GM21717 (cell line): ENCODE data around the gene TBC1D8.

Experiments
- ATAC-seq: cut with Tn5 transposase; IDR thresholded peaks from one replicate; pipeline ENCODE4 v1.9.1; 2021; ENCODE audit warnings: mild to moderate bottlenecking, moderate library complexity; ENCODE audit not compliant: unreplicated experiment

Gene TBC1D8

DNA sequence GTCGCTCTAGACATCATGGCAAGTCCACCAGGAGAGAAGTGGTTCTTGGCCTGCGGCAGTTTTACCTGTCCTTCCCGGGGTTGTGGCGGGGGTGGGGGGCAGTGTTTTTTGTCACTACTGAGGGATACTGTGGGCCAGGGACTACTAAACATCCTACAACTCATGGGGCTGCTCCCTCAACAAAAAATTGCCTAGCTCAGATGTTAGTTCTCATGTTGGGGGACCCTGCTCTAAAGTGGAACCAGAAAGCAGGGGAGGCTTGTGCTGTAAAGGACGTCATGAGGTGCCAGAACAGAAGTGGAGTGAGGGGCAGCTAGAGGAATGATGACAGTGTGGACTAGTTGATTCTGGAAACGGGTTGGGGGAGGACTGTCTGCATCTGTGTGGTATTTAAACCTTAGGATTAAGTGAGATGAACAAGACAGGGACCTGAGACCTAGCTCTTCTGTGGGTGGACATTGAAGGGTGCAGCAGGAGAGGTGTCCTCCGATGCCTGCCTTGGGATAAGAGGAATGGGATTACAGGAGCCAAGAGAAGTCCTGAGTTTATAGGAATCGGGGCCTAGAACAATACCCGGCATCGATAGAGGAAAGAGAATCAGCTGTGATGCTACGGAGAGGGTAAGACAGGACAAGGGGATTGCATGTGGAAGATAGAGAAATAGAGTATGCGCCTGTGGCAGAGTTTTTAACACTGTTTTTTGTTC lies 146.4 kb downstream of the TBC1D8 start:
- no peak for ATAC-seq

DNA sequence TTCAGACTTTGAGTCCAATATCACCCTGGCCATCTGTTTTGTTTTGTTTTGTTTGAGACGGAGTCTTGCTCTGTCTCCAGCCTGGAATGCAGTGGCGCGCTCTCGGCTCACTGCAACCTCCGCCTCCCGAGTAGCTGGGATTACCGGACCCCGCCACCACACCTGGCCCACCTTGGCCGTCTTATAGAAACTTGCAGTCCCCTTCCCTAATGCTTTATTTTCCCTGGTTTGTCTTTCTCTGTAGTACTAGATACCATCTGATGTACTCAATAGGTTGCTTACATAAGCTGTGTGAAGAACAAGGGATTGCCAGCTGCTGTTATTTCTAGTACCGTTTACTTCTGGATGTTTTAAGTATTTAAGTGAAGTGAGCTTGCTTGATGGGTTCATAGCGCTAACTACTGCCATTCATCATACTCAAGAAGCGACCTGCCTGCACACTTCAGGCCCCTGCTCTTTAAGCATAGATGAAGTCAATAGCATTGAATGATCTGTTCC lies 147.9 kb downstream of the TBC1D8 start:
- ATAC-seq = no peak

DNA sequence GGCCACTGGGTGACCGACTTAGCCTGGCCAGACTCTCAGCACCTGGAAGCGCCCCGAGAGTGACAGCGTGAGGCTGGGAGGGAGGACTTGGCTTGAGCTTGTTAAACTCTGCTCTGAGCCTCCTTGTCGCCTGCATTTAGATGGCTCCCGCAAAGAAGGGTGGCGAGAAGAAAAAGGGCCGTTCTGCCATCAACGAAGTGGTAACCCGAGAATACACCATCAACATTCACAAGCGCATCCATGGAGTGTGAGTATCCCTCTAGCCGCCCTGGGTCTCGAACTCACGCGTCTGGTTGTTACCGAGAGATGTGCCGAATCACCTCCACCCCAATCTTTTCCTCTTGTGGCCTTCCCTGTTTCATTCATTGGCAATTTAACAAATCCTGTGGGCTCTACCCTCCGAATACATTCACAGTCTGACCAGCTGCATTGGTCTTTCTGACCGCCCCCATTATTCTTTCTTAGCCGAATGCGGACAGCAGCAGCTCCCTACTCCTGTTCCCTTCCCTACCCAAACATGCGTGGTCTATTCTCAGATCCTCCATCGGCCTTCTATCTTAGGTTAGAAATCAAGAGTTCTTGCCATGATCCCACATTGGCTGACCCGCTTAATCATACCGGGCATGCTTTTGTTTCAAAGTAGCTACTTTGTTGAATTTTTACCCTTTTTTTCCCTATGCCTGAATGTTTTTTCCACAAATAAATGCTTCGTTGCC lies 148.5 kb downstream of the TBC1D8 start:
- ATAC-seq = no peak

DNA sequence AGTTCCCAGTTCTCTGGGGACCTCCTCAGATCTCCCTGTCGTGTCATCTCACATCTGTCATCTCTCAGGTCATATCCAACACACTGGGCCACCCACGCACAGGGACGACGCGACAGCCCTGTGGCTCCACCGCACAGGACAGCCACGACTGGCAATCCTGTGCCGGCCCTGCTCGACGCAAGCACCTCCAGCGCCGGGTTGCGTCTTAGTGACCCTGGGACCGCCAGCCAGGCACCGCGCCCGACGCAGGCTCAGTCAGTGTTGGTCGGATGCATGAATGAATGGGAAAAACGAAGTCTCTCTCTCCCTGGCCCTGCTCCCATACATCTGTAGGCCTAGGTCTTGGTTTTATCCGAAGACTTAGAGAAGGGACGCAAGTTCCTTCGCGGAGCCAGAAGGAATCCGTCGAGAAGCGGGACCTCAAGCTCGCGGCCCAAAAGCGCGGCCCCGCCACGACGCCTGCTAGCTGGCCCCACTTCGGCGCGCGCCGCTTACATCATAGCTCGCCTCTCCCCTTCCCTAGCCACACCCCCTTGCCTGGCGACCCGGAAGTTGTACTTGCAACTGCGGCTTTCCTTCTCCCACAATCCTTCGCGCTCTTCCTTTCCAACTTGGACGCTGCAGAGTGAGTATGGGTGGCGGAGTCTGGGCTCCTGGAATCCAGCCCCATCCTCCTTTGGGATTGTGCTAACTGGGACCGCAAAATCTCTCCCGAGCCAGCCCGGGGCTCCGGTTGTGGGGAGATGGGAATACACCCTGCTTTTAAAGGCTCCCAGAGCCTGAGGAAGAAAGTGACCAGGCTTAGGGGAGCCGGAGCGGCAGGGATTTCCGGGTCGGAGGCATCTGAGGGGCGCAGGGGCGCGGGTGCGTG lies 149.3 kb downstream of the TBC1D8 start, which contains the start of gene RPL31:
TSS of gene RPL31 (plus strand) at position 599 of the 871 bp plus-strand sequence. CDS start 413 bp downstream, outside the sequence.
- peak; percentile 98 for ATAC-seq

DNA sequence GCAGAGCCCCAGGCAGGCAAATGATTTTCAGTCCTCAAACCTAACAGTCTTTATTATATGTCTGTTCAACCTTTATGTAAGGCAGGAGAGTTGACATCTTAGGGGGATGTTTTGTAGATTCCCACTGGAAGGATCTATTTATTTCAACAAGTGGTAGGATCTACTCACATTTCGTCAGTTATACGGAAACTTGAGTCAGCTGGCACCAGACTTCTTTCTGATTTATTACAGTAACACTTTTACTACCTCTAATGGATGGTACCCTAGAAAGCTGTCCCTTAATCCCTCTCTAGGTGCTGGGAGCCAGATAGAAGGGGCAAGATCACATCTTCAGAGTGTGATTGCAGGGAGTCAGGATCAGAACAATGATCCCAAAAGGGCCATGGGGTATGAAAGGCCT lies 151.2 kb downstream of the TBC1D8 start:
- ATAC-seq = no peak

DNA sequence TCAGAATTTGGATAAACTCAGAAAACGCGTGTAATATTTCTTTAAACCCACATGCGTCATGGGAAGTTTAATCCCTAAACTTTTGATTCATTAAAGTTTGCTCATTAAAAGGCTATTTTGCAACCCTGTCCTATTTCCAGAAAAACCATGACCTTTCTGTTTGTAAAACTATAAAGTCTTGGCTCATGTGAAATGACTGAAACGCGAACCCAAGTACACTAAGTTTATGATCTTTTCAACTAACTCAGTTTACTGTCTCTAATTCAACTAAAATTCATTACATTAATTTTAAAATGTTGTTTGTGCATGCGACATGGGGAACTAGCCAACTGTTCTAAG lies 153.0 kb downstream of the TBC1D8 start:
- ATAC-seq = no peak

DNA sequence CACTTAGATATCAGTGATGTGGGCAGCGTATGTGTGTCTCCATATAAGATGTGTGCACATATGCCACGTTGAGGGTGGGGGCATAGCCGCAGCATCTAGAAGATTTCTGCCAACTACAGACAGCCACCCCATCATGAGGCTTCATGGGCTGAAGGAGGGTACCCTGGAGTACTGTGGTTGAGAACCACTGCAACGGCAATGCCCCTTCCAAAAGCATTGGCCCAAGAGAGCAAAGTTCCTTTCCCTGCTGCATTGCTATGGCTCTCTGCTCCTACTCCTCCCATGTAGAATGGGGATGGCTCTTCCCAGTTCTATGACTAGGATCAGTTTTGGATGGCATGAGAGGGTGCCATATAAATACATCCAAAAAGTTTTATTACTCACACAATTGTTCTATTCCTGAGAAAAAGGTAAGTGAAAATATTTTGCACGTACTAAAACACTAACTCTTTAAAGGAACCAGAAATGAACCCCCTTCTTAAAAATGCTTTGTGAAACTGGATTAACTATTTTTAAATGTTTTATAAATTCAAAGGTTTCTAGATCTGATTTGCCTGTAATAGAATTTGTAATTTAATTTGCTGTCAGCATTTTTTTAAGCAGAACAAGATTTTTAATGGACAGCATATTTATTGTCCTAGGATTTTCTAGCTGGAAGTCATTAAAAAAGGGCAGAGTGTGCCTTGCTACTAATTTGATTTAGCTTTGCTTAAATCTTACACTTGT lies 153.5 kb downstream of the TBC1D8 start:
- no peak for ATAC-seq

DNA sequence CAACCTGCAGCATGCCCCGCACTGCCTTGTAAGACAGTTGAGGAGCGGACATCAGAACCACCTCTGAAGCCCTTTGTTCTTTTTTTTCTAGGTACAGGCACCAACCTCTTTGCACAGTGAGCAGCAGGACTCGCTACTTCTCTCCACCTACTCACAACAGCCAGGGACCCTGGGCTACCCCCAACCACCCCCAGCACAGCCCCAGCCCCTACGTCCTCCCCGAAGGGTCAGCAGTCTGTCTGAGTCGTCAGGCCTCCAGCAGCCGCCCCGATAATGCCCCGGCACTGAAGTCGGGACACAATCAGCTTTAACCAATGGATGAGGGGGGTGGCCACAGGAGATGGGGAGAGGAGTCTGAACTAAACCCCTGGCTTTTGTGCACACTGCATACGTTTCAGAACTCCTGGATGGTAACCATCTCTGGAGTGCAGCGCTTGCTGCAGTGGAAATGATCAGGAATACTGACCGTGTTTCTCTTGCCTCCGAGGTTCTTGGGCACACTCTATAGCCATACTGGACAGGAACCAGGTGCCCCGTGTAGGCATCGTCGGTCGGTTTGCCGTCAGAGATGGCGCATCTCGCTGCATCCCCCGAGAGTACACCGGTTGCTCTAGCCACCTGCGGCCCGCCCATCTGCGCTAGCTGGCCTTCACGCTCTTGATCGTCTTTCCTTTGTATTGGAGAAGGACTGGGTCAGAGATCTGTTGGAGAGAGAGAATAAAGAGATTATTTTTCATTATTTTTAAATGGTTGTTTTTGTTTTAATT lies 155.7 kb downstream of the TBC1D8 start:
- ATAC-seq = no peak

DNA sequence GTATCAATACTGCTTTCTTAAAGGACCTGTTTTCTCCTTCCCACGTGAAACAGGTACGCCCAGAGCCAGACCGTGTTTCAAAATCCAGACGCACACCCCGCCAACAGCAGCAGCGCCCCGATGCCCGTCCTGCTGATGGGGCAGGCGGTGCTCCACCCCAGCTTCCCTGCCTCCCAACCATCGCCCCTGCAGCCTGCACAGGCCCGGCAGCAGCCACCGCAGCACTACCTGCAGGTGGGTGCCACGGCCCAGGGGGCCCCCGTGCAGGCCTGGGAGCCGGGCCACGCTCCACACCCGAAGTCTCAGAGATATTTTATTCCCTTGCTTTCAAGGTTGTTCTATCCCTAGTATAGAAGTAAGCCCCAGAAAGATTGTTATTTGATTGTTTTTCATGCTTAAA lies 157.9 kb downstream of the TBC1D8 start:
- no peak for ATAC-seq

DNA sequence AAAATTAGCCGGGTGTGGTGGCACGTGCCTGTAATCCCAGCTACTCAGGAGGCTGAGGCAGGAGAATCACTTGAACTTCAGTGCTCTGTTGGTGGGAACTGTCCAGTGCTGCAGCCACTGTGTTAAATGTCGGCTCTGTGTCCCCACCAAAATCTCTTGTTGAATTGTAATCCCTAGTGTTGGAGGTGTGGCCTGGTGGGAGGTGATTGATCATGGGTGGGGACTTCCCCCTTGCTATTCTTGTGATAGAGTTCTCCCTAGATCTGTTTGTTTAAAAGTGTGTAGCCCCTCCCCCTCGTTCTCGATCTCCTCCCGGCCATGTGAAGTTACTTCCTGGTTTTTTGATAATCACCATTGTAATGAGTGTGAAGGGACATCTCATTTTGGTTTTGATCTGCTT lies 158.9 kb downstream of the TBC1D8 start:
- ATAC-seq = no peak

DNA sequence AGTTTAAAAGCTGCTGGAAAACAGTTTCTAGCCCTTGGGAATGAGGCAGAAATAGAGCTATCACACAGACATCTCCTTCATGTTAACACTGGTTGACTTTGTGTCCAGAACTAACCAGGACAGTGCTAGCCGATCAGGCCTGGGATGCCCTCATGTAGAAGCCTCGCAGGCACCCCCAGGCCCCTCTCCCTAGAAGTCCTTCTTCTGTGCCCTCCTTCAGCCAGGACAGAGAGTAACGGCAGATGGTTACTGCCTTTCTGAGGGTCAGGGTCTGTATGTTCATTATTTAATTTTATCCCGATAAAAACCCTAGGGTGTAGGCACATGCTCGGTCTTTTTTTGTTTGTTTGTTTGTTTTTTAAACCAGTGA lies 159.8 kb downstream of the TBC1D8 start:
- ATAC-seq = no peak

DNA sequence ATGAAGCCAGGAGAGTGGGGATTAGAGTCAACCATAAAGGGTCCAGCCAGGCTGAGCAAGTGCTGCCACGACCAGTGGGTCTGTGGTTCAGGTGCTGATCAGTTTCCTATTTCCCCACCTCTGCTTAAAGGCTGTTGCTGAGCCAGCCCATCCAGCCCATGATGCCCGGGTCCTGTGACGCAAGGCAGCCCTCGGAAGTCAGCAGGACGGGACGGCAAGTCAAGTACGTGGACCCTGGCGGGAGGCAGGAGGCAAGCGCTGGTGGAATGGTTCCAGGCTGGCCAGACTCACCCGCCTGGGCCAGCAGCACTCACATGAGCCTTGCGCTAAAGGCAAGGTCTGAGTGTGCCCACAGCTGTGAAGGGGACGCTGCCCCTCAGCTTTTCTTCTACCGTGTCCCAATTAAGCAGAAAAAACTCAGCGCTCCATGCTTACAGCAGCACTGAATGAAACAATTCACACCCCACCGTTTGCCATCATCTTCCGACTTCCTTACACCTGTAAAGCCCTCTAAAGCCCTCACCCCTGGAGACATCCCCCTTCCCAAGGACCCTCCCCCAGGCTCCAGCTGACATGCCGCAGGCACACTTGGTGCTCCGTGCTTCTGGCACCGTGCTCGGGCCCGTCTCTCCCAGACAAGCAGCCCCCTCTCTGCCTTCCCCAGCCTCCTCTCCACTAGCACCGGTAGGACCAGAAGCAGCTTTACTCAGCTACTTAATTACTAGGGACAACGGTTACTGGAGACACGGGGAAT lies 160.4 kb downstream of the TBC1D8 start:
- no peak for ATAC-seq

DNA sequence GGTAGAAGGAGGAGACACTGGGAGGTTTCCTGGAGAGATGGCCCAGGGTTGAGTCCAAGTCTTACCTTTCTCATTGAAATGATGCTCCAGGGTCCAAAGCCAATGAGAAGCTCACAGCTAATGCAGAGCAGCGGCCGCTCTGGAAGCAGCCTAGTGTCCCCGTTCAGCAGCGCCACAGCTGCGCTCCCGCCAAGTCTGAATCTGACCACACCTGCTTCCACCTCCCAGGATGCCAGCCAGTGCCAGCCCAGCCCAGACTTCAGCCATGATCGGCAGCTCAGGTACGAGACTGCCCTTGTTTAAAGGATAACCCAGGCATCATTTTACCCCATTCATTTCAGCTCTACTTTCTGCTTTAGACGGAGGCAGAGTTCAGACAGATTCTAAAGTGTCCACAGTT lies 161.0 kb downstream of the TBC1D8 start:
- ATAC-seq = no peak

DNA sequence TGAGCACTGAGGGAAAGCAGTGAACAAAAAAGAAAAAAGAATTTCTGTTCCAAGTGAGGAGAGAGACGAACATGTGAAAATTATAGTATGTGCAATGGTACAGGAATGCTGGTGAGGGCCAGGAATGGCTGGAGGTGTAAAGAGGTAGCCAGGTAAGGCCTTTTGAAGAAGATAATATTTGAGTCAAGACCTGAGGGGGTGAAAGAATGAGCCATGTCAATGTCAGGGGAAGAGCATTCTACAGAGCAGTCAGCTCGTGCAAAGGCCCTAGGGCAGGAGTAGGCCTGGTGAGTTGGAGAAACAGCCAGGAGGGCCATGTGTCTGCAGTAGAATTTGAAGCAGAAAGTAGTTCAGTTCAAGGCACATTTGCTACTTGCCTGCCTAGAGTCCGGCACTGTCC lies 161.5 kb downstream of the TBC1D8 start:
- ATAC-seq = no peak

DNA sequence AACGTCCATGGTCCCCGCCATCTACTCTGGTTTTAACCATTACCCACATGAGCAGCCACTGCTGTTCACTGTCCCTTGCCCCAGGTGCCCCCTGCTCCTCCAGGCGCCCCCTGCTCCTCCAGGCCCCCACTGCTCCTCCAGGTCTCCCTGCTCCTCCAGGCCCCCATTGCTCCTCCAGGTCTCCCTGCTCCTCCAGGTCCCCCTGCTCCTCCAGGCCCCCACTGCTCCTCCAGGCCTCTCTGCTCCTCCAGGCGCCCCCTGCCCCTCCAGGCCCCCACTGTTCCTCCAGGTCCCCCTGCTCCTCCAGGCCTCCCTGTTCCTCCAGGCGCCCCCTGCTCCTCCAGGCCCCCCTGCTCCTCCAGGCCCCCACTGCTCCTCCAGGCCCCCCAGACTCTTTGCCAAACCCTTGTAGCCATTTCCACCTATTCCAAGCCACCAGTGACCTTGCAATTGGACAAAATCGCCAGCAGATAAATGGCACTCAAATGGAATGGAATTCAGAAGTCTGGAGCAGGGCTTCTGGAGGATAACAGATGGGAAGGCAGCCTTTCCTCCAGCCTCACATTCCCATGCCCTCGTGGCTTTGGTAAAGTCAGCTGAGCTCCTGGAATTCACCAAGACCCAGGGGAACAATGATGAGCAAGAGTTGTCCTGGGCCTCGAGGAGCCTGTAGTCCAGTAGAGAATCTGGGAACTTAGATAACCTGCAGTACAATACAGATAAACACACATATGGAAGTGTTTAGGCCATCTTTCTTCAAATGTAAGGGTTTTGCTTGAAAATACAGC lies 162.4 kb downstream of the TBC1D8 start:
- no peak for ATAC-seq

DNA sequence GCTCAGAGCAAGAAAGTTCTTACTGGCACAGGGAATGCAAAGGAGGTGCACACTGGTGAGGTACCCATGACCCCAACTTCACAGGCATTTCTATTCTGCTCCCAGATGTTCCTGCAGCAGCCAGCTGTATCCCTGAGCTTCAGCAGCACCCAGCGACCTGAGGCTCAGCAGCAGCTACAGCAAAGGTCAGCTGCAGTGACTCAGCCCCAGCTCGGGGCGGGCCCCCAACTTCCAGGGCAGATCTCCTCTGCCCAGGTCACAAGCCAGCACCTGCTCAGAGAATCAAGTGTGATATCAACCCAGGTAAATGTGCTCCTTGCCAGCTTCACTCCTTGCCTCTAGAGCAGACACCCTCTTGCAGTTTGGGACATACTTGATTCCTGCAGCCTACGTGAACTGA lies 163.2 kb downstream of the TBC1D8 start:
- no peak for ATAC-seq

DNA sequence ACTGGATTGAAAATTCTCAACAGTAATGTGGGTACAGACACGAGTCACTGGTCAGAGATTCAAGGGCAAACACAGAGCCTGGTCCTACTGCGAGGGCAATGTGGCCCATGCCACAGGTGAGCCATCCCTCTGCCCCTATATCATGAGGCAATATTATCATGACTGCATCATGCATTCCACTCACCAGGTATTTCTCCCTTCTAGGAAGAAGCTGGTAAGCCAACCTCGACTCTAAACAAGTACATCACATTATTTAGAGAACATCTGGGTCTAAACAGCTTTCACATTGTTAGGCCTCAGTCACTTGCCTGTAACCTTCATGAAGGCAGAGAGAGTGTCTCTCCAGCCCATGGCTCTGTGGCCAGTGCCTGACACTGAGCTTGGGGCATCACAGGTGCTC lies 163.6 kb downstream of the TBC1D8 start:
- no peak for ATAC-seq

DNA sequence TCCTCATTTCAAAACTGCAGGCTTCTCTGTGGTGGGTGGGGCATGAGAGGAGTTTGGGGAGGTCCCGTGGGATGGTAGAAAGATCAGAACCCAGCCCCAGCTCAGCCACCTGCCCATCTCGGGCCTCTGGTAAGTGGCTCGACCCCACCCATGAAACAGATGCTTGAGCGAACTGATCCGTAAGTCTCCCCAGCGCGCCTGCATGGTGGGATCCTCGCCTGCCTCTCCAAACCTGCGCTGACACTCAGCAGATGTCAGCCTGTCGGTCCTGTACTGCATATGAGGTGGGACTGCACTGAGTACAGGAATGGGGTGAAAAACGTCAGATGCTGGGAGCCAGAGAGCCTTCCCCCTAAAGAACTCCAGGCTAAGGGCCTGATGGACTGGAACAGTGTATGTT lies 165.0 kb downstream of the TBC1D8 start:
- ATAC-seq = no peak

DNA sequence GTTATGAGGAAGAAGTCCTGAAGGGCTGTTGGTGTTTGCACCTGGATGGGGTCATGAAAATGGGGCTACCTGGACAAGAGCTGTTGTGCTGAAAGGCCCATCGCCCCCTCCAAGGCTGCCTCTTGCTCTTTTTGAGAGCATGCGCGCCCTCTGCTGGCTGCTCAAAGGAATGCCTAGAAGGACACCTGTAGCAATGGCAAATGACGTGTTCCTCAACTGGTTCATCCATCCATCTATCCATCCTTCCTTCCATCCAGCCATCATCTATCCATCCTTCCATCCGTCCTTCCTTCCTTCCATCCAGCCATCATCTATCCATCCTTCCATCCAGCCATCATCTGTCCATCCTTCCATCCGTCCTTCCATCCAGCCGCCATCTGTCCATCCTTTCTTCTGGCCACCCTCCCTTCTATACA lies 166.3 kb downstream of the TBC1D8 start:
- ATAC-seq = no peak
